HEK293T (cell line): ENCODE results near the gene PFN3.

Experiments used
- CTCF ChIA-PET: fragments of 350-600 bp; formaldehyde crosslinking; extraction: SDS; loops from one replicate; lab custom pipeline; 2021; ENCODE audit warnings: antibody characterized with exemption, inconsistent platforms; lab: Yijun Ruan, JAX
- POLR2A ChIA-PET: fragments of 350-600 bp; formaldehyde crosslinking; extraction: SDS; loops from one replicate; lab custom pipeline; 2020; ENCODE audit warnings: antibody characterized with exemption, inconsistent platforms; lab: Yijun Ruan, JAX
- DNase-seq: peaks from one replicate; pipeline ENCODE4 v3.0.0; 2012; ENCODE audit warnings: mixed read lengths; ENCODE audit errors: extremely low spot score
- ARNT ChIP-seq: fragments of 450-650 bp; IDR thresholded peaks from 2 replicates; pipeline ENCODE4 v1.6.1; 2017; ENCODE audit warnings: mild to moderate bottlenecking
- BHLHE40 ChIP-seq: fragments of 450-650 bp; IDR thresholded peaks from 2 replicates; pipeline ENCODE4 v1.6.1; 2016; ENCODE audit warnings: mild to moderate bottlenecking, moderate library complexity, borderline replicate concordance
- CTBP1 ChIP-seq: fragments of 450-650 bp; IDR thresholded peaks from 2 replicates; pipeline ENCODE4 v1.6.1; 2016; ENCODE audit warnings: borderline replicate concordance
- ELF4 ChIP-seq: fragments of 450-650 bp; IDR thresholded peaks from 2 replicates; pipeline ENCODE4 v1.6.1; 2017; ENCODE audit warnings: antibody characterized with exemption
- FOXA1 ChIP-seq: fragments of 450-650 bp; IDR thresholded peaks from 2 replicates; pipeline ENCODE4 v1.6.1; 2016; ENCODE audit warnings: mild to moderate bottlenecking
- FOXK2 ChIP-seq: fragments of 450-650 bp; IDR thresholded peaks from 2 replicates; pipeline ENCODE4 v1.6.1; 2016; ENCODE audit warnings: mild to moderate bottlenecking
- FOXM1 ChIP-seq: fragments of 450-650 bp; IDR thresholded peaks from 2 replicates; pipeline ENCODE4 v1.6.1; 2017; ENCODE audit warnings: mild to moderate bottlenecking, borderline replicate concordance
- HDGF ChIP-seq: fragments of 450-650 bp; IDR thresholded peaks from 2 replicates; pipeline ENCODE4 v1.6.1; 2017; ENCODE audit warnings: antibody characterized with exemption, borderline replicate concordance
- L3MBTL2 ChIP-seq: fragments of 450-650 bp; conservative IDR thresholded peaks from 2 replicates; pipeline ENCODE4 v1.6.1; 2016; ENCODE audit warnings: mild to moderate bottlenecking
- LEF1 ChIP-seq: fragments of 450-650 bp; IDR thresholded peaks from 2 replicates; pipeline ENCODE4 v1.6.1; 2017; ENCODE audit warnings: mild to moderate bottlenecking, borderline replicate concordance
- NFRKB ChIP-seq: fragments of 450-650 bp; IDR thresholded peaks from 2 replicates; pipeline ENCODE4 v1.6.1; 2016; ENCODE audit warnings: mild to moderate bottlenecking, moderate library complexity
- SP1 ChIP-seq: fragments of 450-650 bp; IDR thresholded peaks from 2 replicates; pipeline ENCODE4 v1.6.1; 2017
- SUZ12 ChIP-seq: fragments of 450-650 bp; IDR thresholded peaks from 2 replicates; pipeline ENCODE4 v1.6.1; 2016; ENCODE audit warnings: mild to moderate bottlenecking
- TARDBP ChIP-seq: fragments of 450-650 bp; IDR thresholded peaks from 2 replicates; pipeline ENCODE4 v1.6.1; 2016
- ZNF384 ChIP-seq: fragments of 450-650 bp; IDR thresholded peaks from 2 replicates; pipeline ENCODE4 v1.6.1; 2016
- TF ChIP-seq, protein P1 (sequence below): fragments of 450-650 bp; IDR thresholded peaks from 2 replicates; pipeline ENCODE4 v1.6.1; 2016

PFN3 gene

GRCh38 chr5:177383181-177383580, 17.3 kb downstream of the PFN3 start:
- CTCF ChIA-PET, result interaction anchor here (1.0 to 1.1 kb wide), 3 partner anchors 21 to 72 kb away, joined by 3 to 4 read pairs (median 3); no protein-coding TSS in a partner anchor
- POLR2A ChIA-PET, result interaction anchor here (0.9 to 1.4 kb wide), 2 partner anchors 12 to 43 kb away, joined by 3 to 4 read pairs; partner anchors contain the start of gene GRK6
- TF ChIP-seq L3MBTL2 (no peak), HDGF (no peak), LEF1 (no peak), ELF4 (no peak), FOXM1 (no peak), SUZ12 (no peak), FOXA1 (no peak), NFRKB (no peak), SP1 (no peak), ZNF384 (no peak), TARDBP (no peak)
- DNase-seq, result no peak

DNA sequence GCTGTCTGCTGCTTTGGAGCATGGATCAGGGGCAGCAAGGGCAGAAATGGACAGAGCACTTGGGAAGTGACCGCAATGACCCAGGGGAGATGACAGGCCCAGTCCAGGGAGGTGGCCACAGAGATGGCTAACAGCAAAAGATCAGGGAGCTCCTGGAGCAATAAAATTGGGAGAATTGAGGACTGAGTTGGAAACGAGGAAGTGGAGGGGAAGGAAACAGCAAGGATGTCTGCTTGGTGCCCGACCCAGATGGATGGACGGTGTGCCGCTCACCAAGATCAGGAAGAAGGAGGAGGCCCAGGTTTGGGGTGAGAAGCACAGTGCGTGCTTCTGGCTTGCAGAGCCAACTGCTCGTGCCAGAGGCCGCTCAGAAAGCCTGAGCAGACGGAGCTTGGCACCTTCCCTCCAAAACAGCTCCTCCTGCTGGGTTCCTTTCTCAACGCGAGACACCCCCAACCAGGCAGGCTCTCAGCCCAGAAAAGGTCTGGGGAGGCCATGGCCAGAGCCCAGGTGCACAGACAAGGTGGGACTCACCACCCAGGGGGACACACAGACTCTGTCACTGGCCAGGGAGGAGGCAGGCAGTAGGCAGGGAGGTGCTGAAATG, 17.9 kb downstream of the PFN3 start:
- CTCF ChIA-PET, result interaction anchor here (0.6 to 2.4 kb wide), 7 partner anchors 8 to 147 kb away, joined by 3 to 6 read pairs (median 3); no protein-coding TSS in a partner anchor
- TF ChIP-seq ELF4 (no peak), HDGF (no peak), FOXA1 (no peak), BHLHE40 (no peak), SP1 (no peak), LEF1 (no peak)
- DNase-seq, result no peak
- POLR2A ChIA-PET, result interaction anchor here (0.9 to 1.4 kb wide), 2 partner anchors 12 to 44 kb away, joined by 3 to 4 read pairs; partner anchors contain the start of gene GRK6

- CTCF ChIA-PET, result interaction anchor here (1.0 to 2.4 kb wide), 3 partner anchors 9 to 10 kb away, joined by 3 to 6 read pairs (median 5); no protein-coding TSS in a partner anchor
- DNase-seq, result no peak
- POLR2A ChIA-PET, result no interaction called here
- no peak for TF ChIP-seq FOXA1
- TF ChIP-seq TARDBP, result no peak
- no peak for TF ChIP-seq ZNF384
- no peak for TF ChIP-seq SP1
- no peak for TF ChIP-seq ELF4
- TF ChIP-seq FOXK2, result no peak
- no peak for TF ChIP-seq LEF1
- no peak for TF ChIP-seq SUZ12
- TF ChIP-seq HDGF, result no peak
- no peak for TF ChIP-seq L3MBTL2
- no peak for TF ChIP-seq CTBP1
- TF ChIP-seq, protein P1, sequence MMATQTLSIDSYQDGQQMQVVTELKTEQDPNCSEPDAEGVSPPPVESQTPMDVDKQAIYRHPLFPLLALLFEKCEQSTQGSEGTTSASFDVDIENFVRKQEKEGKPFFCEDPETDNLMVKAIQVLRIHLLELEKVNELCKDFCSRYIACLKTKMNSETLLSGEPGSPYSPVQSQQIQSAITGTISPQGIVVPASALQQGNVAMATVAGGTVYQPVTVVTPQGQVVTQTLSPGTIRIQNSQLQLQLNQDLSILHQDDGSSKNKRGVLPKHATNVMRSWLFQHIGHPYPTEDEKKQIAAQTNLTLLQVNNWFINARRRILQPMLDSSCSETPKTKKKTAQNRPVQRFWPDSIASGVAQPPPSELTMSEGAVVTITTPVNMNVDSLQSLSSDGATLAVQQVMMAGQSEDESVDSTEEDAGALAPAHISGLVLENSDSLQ, result no peak
- no peak for TF ChIP-seq BHLHE40
- no peak for TF ChIP-seq NFRKB
- no peak for TF ChIP-seq ARNT
- TF ChIP-seq FOXM1, result no peak
Measured at GRCh38 chr5:177380805-177381126, 19.7 kb downstream of the PFN3 start.

GRCh38 chr5:177378884-177379883, 21.3 kb downstream of the PFN3 start:
- CTCF ChIA-PET, result interaction anchor here (0.5 to 3.0 kb wide), 5 partner anchors 9 to 70 kb away, joined by 3 to 23 read pairs (median 14); no protein-coding TSS in a partner anchor
- TF ChIP-seq ARNT (no peak), ELF4 (no peak), FOXK2 (no peak), ZNF384 (no peak), LEF1 (no peak), BHLHE40 (no peak), SP1 (no peak), L3MBTL2 (no peak), TARDBP (no peak), FOXM1 (no peak), FOXA1 (no peak), HDGF (no peak), NFRKB (no peak), SUZ12 (no peak), CTBP1 (no peak)
- TF ChIP-seq, protein P1, result no peak
- POLR2A ChIA-PET, result interaction anchor here (0.9 to 1.9 kb wide), 10 partner anchors 11 to 76 kb away, joined by 3 to 8 read pairs (median 3); partner anchors contain the start of genes GRK6 and LMAN2
- DNase-seq, result no peak

DNA sequence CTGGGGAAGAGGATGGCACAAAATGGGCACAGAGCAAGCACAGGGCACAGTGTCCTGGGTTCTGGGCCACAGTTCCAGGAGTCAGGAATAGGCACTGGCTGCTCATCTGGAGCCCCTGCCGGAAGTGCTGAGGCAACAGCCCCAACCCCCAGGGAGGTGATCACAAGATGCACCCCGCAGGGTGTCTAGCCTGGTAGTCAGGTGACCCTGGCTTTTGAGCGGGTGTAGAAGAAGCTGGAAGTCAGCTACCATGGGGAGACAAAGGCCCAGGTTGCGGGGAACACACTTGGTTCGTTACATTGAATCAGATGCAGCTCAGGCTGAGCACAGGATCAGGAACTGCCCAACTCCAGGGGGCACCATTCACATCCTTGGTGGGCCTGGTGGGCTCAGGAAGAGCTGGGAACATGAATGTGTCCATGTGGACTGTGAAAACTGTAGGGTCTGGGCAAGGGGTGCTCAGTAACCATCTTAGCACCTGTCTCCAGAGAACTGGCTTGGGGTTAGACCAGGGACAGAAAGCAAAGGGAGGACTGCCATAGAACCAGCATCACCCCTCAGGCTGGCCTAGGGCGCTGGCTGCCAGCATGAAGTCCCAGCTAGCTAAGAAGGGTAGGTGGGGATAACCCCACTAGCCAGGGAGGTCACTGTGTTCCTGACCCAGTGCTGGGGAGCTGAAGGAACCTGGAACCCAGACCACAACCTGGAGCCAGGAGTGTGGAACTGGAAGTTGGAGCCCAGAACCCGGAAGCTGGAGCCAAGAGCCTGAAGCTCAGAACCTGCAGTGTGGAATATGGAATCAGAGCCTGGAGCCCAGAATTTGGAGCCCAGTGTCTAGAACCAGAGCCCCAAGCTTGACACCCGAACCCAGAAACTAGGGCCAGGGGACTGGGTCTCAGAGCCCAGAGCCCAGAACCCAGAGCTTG, 22.3 kb downstream of the PFN3 start:
- no peak for DNase-seq
- ChIA-PET POLR2A (interaction anchor here (0.9 to 1.9 kb wide), 9 partner anchors 12 to 77 kb away, joined by 3 to 8 read pairs (median 3); partner anchors contain the start of genes GRK6 and LMAN2), CTCF (interaction anchor here (1.3 to 3.0 kb wide), 4 partner anchors 8 to 26 kb away, joined by 4 to 23 read pairs (median 16); no protein-coding TSS in a partner anchor)
- no peak for TF ChIP-seq TARDBP
- TF ChIP-seq ZNF384, result no peak
- no peak for TF ChIP-seq NFRKB
- TF ChIP-seq, protein P1, result no peak
- TF ChIP-seq FOXK2, result no peak
- TF ChIP-seq L3MBTL2, result no peak
- TF ChIP-seq ARNT, result no peak
- no peak for TF ChIP-seq HDGF
- no peak for TF ChIP-seq BHLHE40
- TF ChIP-seq FOXA1, result no peak
- no peak for TF ChIP-seq ELF4
- TF ChIP-seq CTBP1, result no peak
- no peak for TF ChIP-seq SP1
- no peak for TF ChIP-seq SUZ12
- no peak for TF ChIP-seq LEF1
- TF ChIP-seq FOXM1, result no peak
